Karpas-422 (cell line): Measurements from ENCODE around the gene STEAP1. TPM values are rescaled to one million over a fixed set of nuclear protein-coding genes. Genes with fewer than 3 reads are reported as not detected.

Experiments
- DNase-seq: peaks from one replicate; pipeline ENCODE4 v3.0.0-alpha.2; 2015
- H2AFZ ChIP-seq: fragments of 200-600 bp; sonication (generic); 2 replicates; pipeline ENCODE4 v1.6.1; 2014; ENCODE audit warnings: antibody characterized with exemption, low read length, mixed read lengths
- H3K27ac ChIP-seq: fragments of 200-600 bp; sonication (generic); 2 replicates; pipeline ENCODE4 v1.5.1; 2014; ENCODE audit warnings: mild to moderate bottlenecking, low read length, moderate library complexity
- H3K27me3 ChIP-seq: fragments of 200-600 bp; sonication (generic); 2 replicates; pipeline ENCODE4 v1.6.1; 2014; ENCODE audit warnings: low read length, mixed read lengths
- H3K36me3 ChIP-seq: fragments of 200-600 bp; sonication (generic); 2 replicates; pipeline ENCODE4 v1.6.1; 2014; ENCODE audit warnings: low read length, mixed read lengths; ENCODE audit not compliant: insufficient read depth
- H3K4me1 ChIP-seq: fragments of 200-600 bp; sonication (generic); 2 replicates; pipeline ENCODE4 v1.6.1; 2014; ENCODE audit warnings: mild to moderate bottlenecking, low read length, mixed read lengths
- H3K4me2 ChIP-seq: fragments of 200-600 bp; sonication (generic); 2 replicates; pipeline ENCODE4 v1.6.1; 2014; ENCODE audit warnings: low read length, low read depth, mild to moderate bottlenecking; ENCODE audit not compliant: poor library complexity, severe bottlenecking
- H3K4me3 ChIP-seq: fragments of 200-600 bp; sonication (generic); 2 replicates; pipeline ENCODE4 v1.5.1; 2014; ENCODE audit warnings: mild to moderate bottlenecking, antibody characterized with exemption, low read length, mixed read lengths
- H3K79me2 ChIP-seq: fragments of 200-600 bp; sonication (generic); 2 replicates; pipeline ENCODE4 v1.6.1; 2014; ENCODE audit warnings: mild to moderate bottlenecking, low read length, mixed read lengths
- H3K9ac ChIP-seq: fragments of 200-600 bp; sonication (generic); 2 replicates; pipeline ENCODE4 v1.6.0; 2014; ENCODE audit warnings: low read length
- H3K9me2 ChIP-seq: fragments of 200-600 bp; sonication (generic), shearing (Covaris generic); replicated peaks from 2 replicates; pipeline ENCODE4 v1.6.0; 2014; ENCODE audit warnings: mild to moderate bottlenecking, low read length, moderate library complexity; ENCODE audit not compliant: insufficient read depth
- H3K9me3 ChIP-seq: fragments of 300-700, 200-600 bp; sonication (generic); 2 replicates; pipeline ENCODE4 v1.6.1; 2014; ENCODE audit warnings: low read length, mixed read lengths
- H4K20me1 ChIP-seq: fragments of 200-600 bp; sonication (generic); 2 replicates; pipeline ENCODE4 v1.6.1; 2014; ENCODE audit warnings: mild to moderate bottlenecking, antibody characterized with exemption, low read length, low read depth; ENCODE audit not compliant: insufficient read depth
- total RNA-seq: library from RNA; depleted of rRNA; stranded (reverse); fragments of >200 nt; shearing (Covaris generic); gene quantifications from 2 replicates; pipeline ENCODE4 v1.2.3, GENCODE V29; 2014; ENCODE audit warnings: low replicate concordance; rRNA removed

The STEAP1 gene
- total RNA-seq, 1 experiment from 2014 or later, result not detected

DNA sequence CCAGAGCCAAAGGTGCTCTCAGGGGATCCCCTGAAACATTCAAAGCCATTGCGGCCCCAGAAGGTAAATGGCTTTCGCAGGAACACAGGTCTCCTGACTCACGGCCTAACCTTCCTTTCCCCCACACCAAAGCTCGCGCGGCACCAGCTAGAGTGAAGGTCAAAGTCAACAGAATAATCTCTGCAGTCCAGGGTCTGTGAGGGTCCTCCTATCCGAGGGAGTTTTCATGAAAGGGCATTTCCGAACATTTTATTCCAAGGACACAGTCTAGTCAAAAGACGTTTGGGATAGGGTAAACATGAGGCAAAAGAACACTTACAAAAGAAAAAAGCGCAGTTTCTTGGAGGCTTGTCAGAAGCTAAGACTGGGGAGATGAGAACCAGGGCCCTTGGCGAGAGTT lies 56.7 kb downstream of the STEAP1 start:
- H3K4me1 ChIP-seq, result peaks cover 7% of the 10 kb centered on the region
- H3K27me3 ChIP-seq, result no peaks in the 10 kb centered on the region
- no peak overlapping the region for H2AFZ ChIP-seq
- no peaks in the 10 kb centered on the region for H3K9me2 ChIP-seq
- no peaks in the 10 kb centered on the region for H3K79me2 ChIP-seq
- no peak overlapping the region for H3K27ac ChIP-seq
- no peaks in the 10 kb centered on the region for H3K9me3 ChIP-seq
- no peak overlapping the region for H3K4me3 ChIP-seq
- H3K36me3 ChIP-seq, result no peaks in the 10 kb centered on the region
- H3K4me2 ChIP-seq, result no peak overlapping the region
- no peak overlapping the region for H3K9ac ChIP-seq
- no peaks in the 10 kb centered on the region for H4K20me1 ChIP-seq
- no peak for DNase-seq

DNA sequence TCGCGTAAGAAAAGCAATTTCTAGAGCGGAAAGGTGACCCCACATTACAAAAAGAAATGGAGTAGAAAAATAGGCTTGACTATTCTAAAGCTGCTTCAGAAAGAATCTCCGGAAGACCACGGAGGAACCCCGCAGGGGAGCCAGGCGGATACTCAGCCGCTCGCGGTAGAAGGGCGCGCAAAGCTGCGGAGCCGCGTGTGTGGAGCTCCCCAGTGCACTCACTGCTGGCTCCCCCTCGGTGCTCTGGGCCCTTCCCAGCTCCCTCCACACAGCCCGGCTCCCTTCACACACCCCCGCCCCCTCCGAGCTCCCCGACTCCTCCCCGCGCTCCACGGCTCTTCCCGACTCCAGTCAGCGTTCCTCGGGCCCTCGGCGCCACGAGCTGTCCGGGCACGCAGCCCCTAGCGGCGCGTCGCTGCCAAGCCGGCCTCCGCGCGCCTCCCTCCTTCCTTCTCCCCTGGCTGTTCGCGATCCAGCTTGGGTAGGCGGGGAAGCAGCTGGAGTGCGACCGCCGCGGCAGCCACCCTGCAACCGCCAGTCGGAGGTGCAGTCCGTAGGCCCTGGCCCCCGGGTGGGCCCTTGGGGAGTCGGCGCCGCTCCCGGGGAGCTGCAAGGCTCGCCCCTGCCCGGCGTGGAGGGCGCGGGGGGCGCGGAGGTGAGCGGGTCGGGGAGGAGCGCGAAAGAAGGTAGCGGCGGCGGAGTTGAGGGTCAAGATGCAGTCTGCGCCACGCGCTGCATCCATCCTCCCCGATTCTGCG lies 57.3 kb downstream of the STEAP1 start, which contains the start of gene STEAP2:
STEAP2 (plus strand) TSS at position 350 of the 758 bp plus-strand sequence. CDS start 13,343 bp downstream, outside the sequence.
- no peaks in the 10 kb centered on the region for H3K27me3 ChIP-seq
- H3K9ac ChIP-seq, result no peak within 1 kb of the TSS
- no peak within 1 kb of the TSS for H3K4me3 ChIP-seq
- H2AFZ ChIP-seq, result no peak within 1 kb of the TSS
- H3K79me2 ChIP-seq, result no peaks in the 10 kb centered on the region
- H4K20me1 ChIP-seq, result no peaks in the 10 kb centered on the region
- no peaks in the 10 kb centered on the region for H3K9me2 ChIP-seq
- H3K4me1 ChIP-seq, result peaks cover 7% of the 10 kb centered on the region
- H3K9me3 ChIP-seq, result no peaks in the 10 kb centered on the region
- no peak within 1 kb of the TSS for H3K4me2 ChIP-seq
- H3K27ac ChIP-seq, result no peak within 1 kb of the TSS
- H3K36me3 ChIP-seq, result no peaks in the 10 kb centered on the region
- DNase-seq, result no peak

DNA sequence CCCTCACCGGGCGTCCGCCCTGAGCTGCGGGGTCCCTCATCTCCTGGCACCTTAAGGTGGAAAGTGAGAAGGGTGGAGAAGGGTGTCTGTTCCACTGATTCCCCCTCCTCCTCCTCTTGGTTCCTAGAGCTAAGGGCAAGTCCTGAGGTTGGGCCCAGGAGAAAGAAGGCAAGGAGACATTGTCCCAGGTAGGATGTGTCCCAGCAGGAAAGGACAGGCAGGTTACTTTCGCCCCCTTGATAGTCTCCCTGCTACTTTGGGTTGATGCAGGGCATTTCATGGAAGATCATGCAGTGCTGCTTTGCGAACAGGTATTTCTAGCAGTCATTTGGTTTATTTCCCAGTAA lies 57.9 kb downstream of the STEAP1 start:
- Histone ChIP-seq H3K9me3 (no peaks in the 10 kb centered on the region), H2AFZ (no peak overlapping the region), H3K4me2 (no peak overlapping the region), H3K9me2 (no peaks in the 10 kb centered on the region), H3K27me3 (no peaks in the 10 kb centered on the region), H3K4me3 (no peak overlapping the region), H3K4me1 (peaks cover 6% of the 10 kb centered on the region), H3K27ac (no peak overlapping the region), H4K20me1 (no peaks in the 10 kb centered on the region), H3K79me2 (no peaks in the 10 kb centered on the region), H3K36me3 (no peaks in the 10 kb centered on the region), H3K9ac (no peak overlapping the region)
- DNase-seq, result no peak

DNA sequence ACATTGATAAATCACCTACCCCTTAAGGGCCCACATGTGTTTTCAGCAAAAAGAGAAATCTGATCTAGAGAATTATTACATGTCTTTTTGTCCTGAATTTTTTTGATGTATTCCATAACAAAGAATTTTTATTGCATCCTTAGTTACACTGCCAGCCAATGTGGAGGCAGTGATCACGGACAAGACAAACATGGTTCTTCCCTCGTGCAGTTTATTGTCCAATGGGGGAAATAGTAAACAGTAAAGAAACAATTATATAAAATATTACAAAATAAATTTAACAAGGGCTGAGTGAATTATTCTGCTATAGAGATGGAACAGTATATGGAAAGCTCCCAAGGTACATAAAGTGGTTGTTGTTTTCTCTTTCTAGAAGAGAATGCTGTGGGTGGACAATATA lies 59.3 kb downstream of the STEAP1 start:
- DNase-seq, result no peak
- H3K9me2 ChIP-seq, result no peaks in the 10 kb centered on the region

More for the DNA sequence above, 59.3 kb downstream of the STEAP1 start:
- Histone ChIP-seq H3K27ac (no peak overlapping the region), H3K4me1 (no peaks in the 10 kb centered on the region), H3K27me3 (no peaks in the 10 kb centered on the region), H3K9ac (no peak overlapping the region), H3K79me2 (no peaks in the 10 kb centered on the region), H3K9me3 (no peaks in the 10 kb centered on the region), H3K4me3 (no peak overlapping the region), H2AFZ (no peak overlapping the region), H3K36me3 (no peaks in the 10 kb centered on the region), H4K20me1 (no peaks in the 10 kb centered on the region), H3K4me2 (no peak overlapping the region)

Other genes with a start within 250 kb of the STEAP1 start
- gene STEAP2, start 57.3 kb downstream of the STEAP1 start, total RNA-seq, result not detected in 2 replicates
- 0.32 and 3.5 TPM in 2 replicates for gene CFAP69, start 90.7 kb downstream of the STEAP1 start, total RNA-seq
- gene FAM237B, start 166.8 kb downstream of the STEAP1 start, total RNA-seq, result not detected in 2 replicates
- gene GTPBP10, start 192.2 kb downstream of the STEAP1 start, total RNA-seq, result 15.7 and 26.8 TPM in 2 replicates
- gene CLDN12, start 249.0 kb downstream of the STEAP1 start, total RNA-seq, result 4.8 and 9.1 TPM in 2 replicates